Posterior vena cava (tissue), 2 donors: ENCODE measurements around the gene SCAMP1. TPM values are rescaled to one million over a fixed set of nuclear protein-coding genes. Genes with fewer than 3 reads are reported as not detected.
"Not testable (repeated sequence)": the region's sequence is repeated elsewhere in the genome, so short reads cannot be mapped to it uniquely, and the experiment has no call there.

Experiments used
- DNase-seq: peaks from one replicate; pipeline ENCODE4 v3.0.0-alpha.2; 2020; ENCODE audit warnings: low spot score
- intact Hi-C, 2 donors: fragments of 100-400 bp; cut with DNase I; formaldehyde crosslinking; loops; one replicate each; pipeline versions ENCODE4 v1.14.1 to v1.14.2; 2022 to 2023
- total RNA-seq, 2 donors: library from RNA; stranded (reverse); fragmentation: NEBNext Ultra II Directional; extraction: Animal tissue kit (Norgen Biotek cat#: 25700); gene quantifications; one replicate each; pipeline ENCODE4 v1.2.1, GENCODE V29; 2021
- donor health status: DM: yes; HTN: yes; CAD: no.
- donor health status: DM: yes; HTN: yes; CAD: no.

SCAMP1 gene
- total RNA-seq, 2 donors from 2014 or later, result 32.4 to 46.1 TPM

DNA sequence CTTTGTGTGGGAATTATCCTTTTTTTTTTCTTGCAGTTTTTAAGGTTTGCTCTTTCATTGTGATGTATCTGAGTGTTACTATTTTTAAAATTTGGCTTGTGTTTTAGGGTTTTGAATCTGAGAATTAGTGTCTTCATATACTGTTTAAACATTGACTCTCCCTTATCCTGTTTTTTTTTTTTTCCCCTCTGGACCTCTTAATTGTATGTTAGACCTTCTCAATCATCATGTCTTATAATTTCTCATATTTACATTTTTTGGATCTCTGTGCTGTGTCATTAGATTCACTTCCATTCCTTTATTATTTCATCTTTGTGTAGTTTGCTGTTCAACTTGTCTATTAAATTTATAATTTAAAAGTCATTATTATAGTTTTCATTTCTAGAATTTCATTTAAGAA lies 47.0 kb downstream of the SCAMP1 start:
- intact Hi-C loops, result no loop called here
- no peak for DNase-seq

DNA sequence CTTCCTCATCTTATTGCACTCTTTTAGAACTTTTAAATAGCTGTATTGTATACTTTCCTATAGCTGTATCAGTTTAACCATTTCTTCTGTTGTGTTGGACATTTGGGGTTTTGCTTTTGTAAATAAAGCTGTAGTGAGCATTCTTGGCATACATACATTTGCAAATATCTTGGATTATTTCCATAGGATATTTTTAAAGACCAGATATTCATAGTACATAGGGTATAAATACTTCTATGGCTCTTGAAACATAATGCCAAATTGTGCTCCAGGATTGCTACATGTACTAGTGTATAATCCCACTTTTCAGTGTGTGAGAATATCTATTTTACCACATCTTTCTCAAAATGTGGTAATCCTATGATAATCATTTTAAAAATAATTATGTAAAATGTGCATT lies 51.2 kb downstream of the SCAMP1 start:
- intact Hi-C loops, result no loop called here

DNA sequence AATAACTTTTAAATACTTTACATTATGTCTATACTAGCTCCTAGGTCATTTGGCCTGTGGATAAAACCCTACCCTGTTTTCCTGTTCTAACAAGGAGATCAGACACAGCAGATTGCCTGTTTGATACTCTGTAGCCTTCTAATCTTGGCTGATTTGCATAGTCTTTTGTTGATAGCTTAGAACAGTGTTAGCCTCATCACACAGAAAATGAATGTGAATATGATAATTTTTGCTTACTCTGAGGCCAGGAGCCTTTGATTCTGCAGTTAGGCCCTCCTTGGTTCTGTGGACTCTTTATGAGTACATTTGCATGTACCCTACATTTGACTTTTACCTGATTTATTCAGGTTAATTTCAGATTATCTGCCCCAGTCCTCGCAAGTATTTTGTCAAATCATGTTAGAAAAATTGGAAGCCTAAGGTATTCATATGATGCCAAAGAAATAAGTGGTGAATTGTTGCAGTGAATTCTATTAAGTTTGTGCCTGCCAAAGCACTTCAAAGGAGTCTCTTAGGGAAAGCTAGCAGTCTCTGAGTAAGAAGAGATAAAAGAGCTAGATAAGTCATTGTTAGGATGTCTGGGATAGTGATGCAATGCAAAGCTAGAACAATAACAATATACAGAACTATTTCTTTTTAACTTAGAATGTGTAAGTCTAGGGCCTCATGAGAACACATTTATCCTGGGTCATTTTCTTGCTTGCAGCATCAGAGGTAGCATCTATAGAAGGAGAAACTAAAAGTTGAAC lies 56.4 kb downstream of the SCAMP1 start:
- no peak for DNase-seq
- intact Hi-C loops, result no loop called here

More for the DNA sequence above, 51.2 kb downstream of the SCAMP1 start:
- DNase-seq, result no peak

DNA sequence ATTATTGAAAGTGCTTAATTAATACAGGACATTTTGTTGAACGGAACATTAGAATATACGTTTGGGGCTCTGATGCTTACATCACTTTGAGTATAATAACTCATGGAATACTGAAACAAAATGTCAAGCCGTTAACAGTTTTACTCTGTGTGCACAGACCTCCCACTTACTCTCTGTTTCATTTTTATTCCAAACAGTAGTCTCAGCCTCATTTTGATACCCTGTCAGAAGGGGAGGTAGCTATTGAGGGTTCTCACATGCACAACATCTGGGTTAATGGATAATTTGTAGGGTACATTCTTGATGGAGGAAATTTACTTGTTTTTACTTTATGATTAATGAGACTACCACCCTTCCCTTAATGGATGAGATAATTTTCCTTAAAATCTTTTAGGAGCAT lies 59.0 kb downstream of the SCAMP1 start:
- intact Hi-C loops, result no loop called here
- no peak for DNase-seq

DNA sequence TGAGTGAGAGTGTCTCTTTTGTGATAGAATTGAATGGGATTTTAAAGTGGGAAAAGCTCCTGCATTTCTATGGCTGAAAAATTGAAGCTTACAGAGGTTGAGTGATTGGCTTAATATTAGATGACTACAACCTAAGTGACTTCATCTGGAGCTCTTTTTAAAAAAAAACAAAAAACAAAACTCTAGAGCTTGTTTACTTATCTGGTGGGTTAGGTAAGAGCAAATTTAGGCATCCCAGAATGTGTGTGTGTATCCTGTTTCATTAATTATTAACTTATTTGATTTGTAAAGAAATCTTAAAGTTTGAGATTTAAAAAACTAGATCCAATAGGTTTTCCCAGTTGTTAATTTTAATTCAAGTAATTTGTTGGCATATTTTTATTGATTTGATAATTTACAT lies 60.1 kb downstream of the SCAMP1 start:
- intact Hi-C loops, result no loop called here
- no peak for DNase-seq

DNA sequence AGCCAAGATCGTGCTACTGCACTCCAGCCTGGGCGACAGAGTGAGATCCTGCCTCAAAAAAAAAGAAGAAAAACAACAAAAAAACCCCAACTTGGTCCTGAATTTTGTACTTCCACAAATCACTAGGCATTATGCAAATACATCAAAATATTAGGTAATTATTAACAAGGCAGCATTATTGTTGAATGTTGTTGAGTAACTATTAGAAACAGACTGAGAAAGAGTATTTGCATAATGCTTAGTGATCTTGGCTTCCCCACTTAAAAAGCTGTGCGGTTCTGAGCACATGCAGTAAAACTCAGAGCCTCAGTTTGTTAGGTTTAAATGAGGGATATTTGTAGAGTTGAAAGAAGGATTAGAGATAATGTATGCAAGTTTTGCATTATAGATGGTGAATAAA lies 64.2 kb downstream of the SCAMP1 start:
- intact Hi-C loops, result no loop called here

DNA sequence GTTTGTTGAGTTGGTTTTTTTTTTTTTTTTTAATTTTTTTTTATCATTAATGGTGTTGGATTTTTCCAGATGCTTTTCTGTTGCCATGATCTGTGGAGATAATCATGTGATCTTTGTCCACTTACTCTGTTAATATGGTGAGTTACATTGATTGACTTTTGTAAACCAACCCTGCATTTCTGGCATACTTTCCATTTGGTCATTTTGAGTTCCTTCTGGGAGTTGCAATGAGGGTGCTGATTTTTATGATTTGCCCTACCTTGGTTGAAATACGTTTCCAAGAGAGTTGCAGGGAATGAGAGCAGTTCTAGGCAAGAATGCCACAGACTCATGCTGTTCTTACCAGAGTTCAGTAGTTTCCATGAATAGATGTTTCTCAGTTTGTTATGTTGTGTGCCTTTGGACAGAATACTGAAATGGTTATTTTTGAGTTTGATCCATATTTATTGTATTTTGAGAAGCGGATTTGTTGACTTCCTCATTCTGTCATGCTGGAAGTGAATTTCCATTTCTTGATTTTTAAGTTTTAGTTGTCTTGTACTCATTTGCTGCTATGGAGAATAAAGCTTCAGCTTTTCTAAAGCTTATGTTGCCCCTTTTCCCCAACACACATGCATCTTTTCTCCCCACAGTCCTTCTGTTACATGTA lies 69.0 kb downstream of the SCAMP1 start:
- no peak for DNase-seq
- intact Hi-C loops, result no loop called here

More for the DNA sequence above, 64.2 kb downstream of the SCAMP1 start:
- DNase-seq, result no peak

DNA sequence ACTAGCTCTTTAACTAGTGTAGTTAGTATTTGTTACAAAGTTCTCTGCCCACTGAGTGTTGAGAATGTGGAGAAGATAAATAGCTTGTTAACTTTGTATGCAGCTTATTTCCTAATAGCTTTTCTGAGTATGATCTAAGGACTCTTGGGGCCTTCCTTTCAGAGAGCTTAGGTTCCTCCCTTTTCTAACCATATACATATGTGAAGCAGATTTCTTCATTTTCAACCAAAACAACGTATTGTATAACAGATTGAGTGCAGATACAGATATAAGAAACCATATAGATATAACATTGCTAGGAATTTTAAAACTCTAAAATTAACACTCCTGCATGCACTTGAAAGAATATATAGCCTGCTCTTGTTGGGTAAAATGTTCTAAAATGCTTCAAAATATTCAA lies 70.4 kb downstream of the SCAMP1 start:
- intact Hi-C loops, result no loop called here

DNA sequence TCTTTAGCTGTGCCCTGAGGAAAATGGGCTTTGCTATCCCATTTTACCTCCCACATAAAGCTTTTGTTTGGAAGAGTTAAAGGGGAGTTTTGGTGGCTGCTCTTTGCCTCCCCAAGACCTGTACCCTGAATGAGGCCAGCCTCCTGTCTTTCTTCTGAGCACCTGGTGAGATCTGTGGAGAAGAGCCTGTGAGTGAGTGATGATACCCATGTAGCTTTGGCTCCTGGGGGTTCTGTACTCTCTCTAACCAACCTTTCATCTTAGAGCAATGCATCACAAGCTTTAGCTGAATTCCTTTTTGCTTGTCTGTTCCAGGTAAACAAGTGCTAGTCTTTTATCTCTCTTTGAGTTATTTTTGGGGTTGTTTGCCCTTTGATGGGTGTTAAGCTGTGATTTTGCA lies 73.6 kb downstream of the SCAMP1 start:
- intact Hi-C loops, result no loop called here
- no peak for DNase-seq

More for the DNA sequence above, 70.4 kb downstream of the SCAMP1 start:
- no peak for DNase-seq

DNA sequence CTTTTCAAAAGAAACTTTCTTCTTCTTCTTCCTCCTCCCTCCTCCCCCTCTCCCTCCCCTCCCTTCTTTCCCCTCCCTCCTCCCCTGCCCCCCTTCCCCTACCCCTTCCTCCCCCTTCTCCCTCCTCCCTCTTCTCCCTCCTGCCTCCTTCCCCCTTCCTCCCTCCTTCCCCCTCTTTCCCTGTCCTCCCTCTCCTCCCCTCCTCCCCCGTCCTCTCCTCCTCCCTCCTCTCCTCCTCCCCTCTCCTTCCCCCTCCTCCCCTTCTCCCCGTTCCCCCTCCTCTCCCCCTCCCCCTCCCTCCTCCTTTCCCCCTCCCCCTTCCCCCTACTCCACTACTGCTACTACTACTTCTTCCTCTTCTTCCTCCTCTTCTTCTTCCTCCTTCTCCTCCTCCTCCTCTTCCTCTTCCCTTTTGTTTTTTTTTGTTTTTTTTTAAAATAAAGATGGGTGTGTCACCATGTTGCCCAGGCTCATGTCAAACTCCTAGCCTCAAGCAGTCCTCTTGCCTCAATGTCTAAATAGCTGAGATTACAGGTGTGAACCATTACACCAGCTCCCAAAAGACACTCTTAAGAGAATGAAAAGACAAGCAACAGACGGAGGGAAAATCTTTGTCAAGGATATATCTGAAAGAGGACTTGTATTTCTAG lies 87.5 kb downstream of the SCAMP1 start:
- intact Hi-C loops, result no loop called here
- no peak for DNase-seq

DNA sequence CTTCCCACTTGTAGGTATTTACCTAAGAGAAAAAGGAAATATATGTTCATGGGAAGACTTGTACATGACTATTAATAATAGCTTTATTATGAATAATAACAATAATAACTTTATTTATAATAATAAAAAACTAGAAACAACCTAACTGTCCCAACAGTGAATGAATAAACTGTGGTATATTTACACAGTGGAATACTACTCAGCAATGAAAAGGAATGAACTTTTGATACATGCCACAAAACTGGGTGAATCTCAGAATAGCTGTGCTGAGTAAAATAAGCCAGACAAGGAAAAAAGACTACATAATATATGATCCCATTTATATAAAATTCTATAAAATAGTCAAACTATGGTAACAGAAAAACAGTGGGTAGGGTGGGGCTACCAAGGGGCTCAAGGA lies 88.7 kb downstream of the SCAMP1 start:
- intact Hi-C loops, result no loop called here

DNA sequence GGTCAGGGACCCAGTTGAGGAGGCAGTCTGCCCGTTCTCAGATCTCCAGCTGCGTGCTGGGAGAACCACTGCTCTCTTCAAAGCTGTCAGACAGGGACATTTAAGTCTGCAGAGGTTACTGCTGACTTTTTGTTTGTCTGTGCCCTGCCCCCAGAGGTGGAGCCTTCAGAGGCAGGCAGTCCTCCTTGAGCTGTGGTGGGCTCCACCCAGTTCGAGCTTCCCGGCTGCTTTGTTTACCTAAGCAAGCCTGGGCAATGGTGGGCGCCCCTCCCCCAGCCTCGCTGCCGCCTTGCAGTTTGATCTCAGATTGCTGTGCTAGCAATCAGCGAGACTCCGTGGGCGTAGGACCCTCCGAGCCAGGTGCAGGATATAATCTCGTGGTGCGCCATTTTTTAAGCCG lies 97.1 kb downstream of the SCAMP1 start:
- DNase-seq, intact Hi-C loops: not testable (repeated sequence)

More for the DNA sequence above, 88.7 kb downstream of the SCAMP1 start:
- DNase-seq, result no peak

DNA sequence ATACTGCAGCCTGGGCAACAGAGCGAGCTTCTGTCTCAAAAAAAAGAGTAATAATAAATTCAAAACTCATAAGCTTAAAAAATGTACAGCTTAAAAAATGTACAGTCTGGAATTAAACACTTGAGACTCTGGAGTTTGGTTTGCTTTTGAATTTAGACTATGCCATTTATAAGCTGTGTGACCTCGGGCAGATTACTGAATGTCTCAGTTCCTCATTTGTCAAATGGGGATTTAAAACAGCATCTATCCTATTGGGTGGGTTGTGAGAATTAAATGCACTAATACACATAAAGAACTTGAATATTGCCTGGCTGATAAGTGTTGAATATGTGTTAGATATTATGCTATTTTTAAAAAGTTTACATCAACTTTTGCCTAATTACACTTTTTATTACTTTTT lies 98.4 kb downstream of the SCAMP1 start:
- intact Hi-C loops, result no loop called here
- no peak for DNase-seq

DNA sequence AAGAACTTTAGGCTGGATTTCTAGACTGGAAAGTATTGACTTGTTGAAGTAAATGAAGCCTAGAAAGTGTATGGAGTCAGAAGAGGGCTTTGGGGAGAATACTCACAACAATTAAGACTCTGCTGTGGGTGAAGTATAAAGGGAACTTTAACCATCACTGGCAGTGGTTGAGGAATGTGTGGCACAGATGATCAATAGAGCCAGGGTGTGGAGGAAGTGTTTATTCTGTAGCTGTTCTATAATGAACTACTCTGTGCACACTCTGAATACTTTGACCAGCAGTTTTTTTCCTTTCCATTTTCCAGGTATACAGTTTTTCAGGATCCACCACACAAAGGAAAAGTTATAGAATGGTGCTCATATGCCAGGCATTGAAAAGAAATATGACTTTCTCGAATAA lies 106.7 kb downstream of the SCAMP1 start:
- intact Hi-C loops, result loop anchor here in 1 of 2 donors (10.0 kb wide), 2 partner anchors 68 to 498 kb away; no protein-coding TSS in a partner anchor

DNA sequence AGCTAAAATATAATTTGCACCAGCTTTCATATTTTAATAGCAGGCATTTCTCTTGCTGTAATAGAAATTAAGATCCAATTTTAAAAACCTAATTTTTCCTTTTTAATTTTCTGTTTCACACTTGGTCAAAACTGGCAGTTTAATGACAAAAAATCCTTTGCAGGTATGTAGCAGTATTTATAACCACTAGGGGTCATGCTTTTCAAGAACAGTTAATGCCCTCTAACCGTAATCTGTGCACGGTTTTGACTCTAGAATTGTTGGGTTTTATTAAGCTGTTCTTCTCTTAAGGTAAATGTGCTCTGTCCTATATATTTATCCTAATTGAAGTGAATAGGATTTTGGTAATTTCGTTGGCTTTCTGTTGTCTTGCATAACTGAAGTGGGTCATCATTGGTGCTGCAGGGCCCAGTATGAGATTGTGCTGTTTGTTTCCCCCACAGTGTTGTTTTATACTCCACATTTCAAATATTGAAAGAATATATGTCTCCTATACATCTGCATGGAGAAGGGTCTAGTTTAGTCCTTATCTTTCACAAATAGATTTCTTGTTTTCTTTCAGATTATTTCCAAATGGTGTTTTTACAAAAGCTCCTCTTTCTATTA lies 107.4 kb downstream of the SCAMP1 start:
- DNase-seq, result no peak
- intact Hi-C loops, result loop anchor here in 1 of 2 donors (10.0 kb wide), 2 partner anchors 67 to 497 kb away; no protein-coding TSS in a partner anchor

More for the DNA sequence above, 106.7 kb downstream of the SCAMP1 start:
- DNase-seq, result no peak

DNA sequence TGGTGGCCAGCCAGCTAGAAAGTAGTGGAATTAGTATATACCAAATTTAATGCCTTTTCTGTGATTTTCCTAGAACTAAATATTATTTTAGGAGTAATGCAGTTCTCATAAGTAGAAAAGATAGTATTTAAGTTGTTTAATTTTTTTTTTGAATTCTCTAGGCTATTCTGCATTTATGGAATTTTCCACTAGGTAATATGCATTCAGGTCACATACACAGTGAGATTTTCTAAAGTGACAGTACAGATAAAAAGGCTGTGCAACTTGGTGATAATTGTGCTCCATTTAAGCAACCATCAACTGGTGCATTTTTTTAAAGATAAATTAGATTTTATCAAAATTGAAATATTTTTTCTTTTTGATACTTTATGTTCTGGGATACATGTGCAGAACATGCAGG lies 111.5 kb downstream of the SCAMP1 start:
- DNase-seq, result no peak
- intact Hi-C loops, result no loop called here

DNA sequence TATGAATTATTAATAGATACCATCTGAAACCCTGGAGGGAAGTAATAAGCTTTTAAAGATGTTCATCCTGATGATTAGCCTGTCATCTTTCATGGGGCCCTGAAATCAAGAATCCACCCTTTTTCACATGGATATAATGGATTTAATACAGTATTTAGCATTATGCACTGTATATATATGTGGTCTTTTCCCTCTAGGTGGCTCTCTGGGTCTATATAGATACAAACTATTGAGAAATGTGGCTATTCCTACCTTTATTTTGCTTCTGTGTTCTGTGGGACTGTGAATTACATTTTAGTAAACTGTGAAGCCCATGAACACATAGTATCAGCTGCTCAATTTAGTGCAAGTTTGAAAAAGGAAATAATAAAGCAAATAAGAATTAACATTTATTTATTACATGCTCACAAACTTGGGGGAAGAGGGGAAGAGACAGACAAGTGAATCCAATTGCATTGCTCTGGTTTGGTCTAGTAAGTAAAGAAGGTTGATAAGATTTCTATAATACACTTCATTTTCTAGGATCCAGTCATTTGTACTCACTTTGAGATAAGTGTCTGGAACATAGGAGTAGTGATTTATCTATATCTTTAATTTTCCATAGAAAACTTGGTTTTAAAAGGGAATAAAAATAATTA lies 112.2 kb downstream of the SCAMP1 start:
- DNase-seq, result no peak
- intact Hi-C loops, result no loop called here

DNA sequence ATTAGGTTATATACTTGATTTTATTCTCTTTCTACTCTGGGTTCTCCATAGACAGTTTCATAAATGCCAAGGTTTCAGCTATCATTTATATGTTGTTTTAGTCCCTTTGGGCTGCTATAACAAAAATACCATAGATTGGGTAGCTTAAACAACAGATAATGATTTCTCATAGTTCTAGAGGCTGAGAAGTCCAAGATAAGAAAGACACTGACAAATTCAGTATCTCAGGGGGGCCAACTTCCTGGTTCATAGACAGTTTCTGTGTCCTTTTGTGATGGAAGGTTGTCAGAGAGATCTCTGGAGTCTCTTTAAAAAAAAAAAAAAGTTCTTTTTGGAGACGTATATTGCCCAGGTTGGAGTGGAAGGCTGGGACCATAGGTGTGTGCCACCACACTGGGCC lies 113.3 kb downstream of the SCAMP1 start:
- intact Hi-C loops, result no loop called here

DNA sequence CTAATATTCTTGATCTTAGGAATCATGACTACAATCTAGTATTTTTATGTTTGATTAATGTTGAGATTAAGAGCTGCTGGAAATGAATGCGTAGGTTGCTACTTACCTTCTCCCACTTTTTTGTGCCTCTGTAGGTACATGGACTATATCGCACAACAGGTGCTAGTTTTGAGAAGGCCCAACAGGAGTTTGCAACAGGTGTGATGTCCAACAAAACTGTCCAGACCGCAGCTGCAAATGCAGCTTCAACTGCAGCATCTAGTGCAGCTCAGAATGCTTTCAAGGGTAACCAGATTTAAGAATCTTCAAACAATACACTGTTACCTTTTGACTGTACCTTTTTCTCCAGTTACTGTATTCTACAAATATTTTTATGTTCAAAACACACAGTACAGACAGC lies 115.0 kb downstream of the SCAMP1 start:
- DNase-seq, result no peak
- intact Hi-C loops, result no loop called here

More for the DNA sequence above, 113.3 kb downstream of the SCAMP1 start:
- no peak for DNase-seq
